Colon (tissue), 2 donors: Measurements from ENCODE around the gene PTPRD.
A peak's percentile ranks its signal among the peaks of the same experiment; 100 is the strongest.

Source experiments
- FAIRE-seq: peaks from 2 replicates; lab custom pipeline; 2012; peaks lifted over from hg19 to GRCh38; lab: Jason Lieb, UNC
- donor health status: control.
- donor health status: control.

PTPRD gene

DNA sequence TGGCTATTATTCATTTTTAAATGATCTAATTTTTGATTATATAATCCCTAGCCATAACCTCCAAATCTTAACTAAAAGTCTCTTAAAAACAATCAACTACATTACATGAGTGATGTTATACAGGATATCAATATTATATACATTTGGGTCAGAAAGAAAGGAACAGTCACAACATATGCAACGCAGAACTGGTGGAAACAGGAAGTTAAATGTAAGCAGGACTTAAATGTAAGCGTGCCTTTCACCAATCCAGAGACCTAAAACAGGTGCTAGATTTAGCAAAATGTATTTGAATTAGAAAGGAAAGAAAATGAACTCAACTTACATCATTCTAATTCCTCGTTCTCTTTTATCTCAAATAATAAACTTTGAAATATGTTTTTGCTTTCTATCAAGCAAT is 738.5 kb downstream of the PTPRD start:
- no peak for FAIRE-seq

- FAIRE-seq, result no peak
Measured at GRCh38 chr9:9862235-9862810, 750.5 kb downstream of the PTPRD start.

DNA sequence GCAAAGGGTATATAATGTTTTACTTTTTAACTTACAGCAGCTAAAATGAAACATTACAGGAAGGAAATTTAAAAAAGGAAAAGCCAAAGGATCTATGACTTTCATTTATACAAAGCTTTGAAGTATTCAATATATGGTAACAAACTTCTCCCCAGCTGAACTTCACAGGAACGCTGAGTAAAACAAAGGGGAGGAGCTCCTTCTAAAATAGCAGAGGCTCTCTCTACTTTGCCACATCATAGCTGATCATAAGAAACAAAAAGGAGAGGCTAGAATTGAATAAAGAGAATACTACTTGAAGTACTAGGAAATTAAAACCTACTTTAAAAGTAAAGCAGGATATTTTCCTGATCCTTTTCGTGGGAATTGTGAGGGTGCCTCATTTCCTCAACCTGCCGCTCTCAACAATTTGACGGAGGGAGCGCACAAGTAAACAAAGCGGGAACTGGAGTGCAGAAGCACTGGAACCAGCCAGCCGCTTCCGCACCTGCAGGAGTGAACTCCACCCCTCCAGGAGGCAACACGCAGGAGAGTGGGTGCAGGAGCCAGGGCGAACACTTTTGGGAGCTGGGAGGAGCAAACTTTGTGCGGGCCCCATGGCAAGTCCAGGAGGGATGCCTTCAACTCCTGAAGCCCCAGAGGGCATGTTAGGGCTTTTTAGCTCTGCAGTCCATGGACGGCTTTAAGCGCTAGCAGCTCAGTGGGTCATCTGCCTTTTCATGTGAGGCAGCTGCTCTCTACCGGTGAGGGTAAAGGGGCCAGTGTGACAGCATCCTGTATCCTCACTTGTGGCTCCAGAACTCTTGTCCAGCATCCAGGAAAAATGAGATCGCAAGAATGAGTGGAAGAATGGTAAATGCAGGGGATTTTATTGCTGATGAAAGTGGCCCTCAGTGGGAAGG is 757.4 kb downstream of the PTPRD start:
- FAIRE-seq, result no peak

- no peak for FAIRE-seq
Measured at GRCh38 chr9:9847750-9848149, 765.1 kb downstream of the PTPRD start.

DNA sequence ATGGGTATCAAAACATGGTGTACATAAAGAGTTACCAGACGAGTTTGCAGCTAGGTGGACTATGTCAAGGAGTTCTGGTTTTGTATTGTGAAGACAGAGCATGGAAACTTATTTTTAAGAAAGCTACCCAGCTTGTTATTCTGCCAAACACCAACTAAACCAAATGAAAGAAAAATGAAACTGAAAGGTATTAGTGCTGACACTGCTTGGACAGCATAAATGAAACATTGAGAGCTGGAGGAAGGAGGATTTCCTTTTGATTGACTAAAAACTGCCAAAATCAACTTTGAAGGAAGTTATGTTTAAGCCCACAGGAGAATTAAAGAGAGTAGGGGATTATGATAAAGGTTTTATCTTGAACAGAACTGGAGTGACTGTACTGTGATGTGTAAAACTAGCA is 766.2 kb downstream of the PTPRD start:
- no peak for FAIRE-seq

DNA sequence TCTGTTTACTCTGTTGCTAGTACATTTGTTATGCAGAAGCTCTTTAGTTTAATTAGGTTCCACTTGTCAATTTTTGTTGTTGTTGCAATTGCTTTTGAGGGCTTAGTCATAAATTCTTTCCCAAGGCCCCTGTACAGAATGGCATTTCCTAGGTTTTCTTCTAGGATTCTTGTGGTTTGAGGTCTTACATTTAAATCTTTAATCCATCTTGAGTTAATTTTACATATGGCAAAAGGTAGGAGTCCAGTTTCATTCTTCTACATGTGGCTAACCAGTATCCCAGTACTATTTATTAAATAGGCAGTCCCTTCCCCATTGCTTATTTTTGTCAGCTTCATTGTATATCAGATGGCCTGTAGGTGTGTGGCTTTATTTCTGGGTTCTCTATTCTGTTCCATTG is 792.4 kb downstream of the PTPRD start:
- FAIRE-seq, result no peak

DNA sequence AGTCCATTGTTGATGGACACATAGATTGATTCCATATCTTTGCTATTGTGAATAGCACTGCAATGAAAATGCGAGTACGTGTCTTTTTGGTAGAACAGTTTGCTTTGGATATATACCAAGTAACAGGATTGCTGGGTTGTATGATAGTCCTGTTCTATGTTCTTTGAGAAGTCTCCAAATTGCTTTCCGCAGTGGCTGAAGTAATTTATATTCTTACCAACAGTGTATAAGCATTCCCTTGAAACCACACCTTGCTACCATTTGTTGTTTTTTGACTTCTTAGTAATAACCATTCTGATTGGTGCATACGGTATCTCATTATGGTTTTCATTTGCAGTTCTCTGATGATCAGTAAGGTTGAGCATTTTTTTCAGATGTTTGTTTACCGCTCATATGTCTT is 792.9 kb downstream of the PTPRD start:
- no peak for FAIRE-seq

GRCh38 chr9:9817176-9817575 is 795.6 kb downstream of the PTPRD start:
- FAIRE-seq, result no peak

DNA sequence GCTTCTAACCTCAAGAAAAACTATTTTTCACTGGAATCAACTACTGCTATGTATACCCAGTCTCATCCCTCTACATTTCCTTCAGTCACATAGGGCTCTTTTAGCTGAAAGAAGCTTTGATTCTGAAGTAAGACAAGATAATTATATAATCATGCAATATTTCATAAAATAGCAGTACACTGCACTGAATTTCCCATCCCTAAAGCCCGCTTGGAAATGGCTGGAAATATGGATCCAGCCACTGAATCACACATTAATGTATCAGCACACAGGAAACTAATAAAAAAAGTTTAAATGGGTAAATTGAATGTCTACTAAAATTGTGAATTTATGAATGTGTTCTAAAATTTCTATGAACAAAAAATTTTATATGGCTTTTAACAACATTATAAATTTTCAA is 808.7 kb downstream of the PTPRD start:
- no peak for FAIRE-seq

GRCh38 chr9:9799287-9799686 is 813.5 kb downstream of the PTPRD start:
- FAIRE-seq, result no peak

GRCh38 chr9:9792144-9792857 is 820.5 kb downstream of the PTPRD start:
- no peak for FAIRE-seq

DNA sequence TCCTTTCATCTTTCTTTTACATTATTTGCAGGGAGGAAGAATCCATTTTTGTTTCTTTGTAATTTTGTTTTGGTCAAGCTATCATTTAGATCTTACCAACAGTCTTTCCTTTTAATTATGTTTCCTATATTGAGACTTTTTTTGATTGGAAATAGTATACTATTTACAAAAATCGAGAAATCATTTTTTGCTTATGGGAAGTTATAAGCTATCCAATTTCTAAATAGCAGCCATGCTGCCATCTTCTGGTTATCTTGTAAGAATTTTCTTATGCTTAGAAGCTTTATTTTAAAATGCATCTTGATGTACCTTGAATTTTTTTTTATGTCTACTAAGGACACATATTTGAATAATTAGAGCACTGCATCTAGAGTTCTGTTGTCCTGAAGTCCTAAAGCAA is 821.2 kb downstream of the PTPRD start:
- FAIRE-seq, result peak; percentile 53

DNA sequence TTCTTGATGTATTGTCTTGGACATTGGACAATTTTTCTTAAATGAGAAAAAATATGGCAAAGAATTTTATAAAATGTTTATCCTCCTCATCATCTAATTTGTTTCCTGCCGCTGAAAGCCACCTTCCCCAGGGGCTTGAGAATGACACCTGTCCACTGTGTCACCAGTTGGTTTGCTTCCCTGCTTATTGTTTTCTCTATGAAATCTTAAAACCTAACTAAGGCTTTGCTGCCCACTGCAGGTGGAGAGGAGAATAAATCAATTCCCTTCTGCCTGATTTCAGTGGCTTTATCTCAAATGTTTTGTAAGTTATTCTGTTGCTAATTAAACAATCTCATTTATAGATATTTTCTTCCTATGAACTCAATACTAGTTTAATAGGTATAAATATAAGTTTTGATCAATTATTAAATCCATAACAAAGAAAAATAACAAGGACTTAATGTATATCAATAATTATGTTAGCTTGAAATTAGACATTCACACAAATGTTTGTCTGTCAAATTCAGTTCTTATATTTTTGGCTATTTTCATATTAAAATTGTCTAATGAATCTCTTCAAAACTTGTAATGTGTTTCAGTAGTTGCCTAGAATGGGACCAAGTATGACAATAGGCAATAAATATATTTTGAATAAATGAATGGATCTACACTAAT is 822.5 kb downstream of the PTPRD start:
- FAIRE-seq, result no peak

GRCh38 chr9:9783711-9784110 is 829.1 kb downstream of the PTPRD start:
- FAIRE-seq, result no peak

- no peak for FAIRE-seq
Measured at GRCh38 chr9:9783211-9783610, 829.6 kb downstream of the PTPRD start.

DNA sequence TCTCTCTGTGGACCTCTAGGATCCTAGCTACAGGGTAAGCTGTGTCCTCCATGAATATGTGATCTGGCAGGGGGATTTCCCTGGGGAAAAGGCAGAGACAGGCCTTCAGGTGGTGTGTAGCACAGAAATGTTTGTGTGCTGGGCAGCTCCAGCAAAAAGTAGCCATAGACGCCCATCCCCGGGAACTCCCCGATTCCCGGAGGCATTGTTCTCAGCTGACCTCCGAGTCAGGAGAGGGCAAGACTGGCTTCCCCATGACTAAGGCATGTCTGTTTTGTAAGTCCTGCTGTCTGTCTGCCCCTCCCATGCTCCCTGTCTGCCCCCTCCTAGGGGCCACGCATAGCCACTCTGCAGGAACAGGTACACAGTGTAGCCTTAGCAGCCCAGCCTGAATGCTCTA is 834.5 kb downstream of the PTPRD start:
- FAIRE-seq, result no peak

DNA sequence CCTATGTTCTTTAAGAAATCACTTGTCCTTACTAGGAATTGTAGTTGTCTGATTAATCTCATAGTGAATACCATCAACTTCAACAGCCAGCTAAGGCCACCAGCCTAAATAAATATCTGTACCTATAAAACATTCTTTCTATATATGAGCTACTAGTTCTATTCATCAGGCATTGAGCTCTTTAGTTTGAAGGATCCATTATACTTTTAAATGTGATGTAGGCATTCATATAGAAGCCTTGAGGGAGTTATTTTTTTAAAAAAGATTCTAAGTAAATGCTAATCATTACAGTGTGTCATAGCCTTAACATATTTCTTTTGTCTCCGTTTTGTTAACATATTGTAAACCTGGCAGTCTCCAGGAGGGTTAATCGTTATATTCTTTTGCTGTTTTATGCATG is 838.3 kb downstream of the PTPRD start:
- FAIRE-seq, result no peak

GRCh38 chr9:9771314-9771713 is 841.5 kb downstream of the PTPRD start:
- FAIRE-seq, result peak; percentile 77

DNA sequence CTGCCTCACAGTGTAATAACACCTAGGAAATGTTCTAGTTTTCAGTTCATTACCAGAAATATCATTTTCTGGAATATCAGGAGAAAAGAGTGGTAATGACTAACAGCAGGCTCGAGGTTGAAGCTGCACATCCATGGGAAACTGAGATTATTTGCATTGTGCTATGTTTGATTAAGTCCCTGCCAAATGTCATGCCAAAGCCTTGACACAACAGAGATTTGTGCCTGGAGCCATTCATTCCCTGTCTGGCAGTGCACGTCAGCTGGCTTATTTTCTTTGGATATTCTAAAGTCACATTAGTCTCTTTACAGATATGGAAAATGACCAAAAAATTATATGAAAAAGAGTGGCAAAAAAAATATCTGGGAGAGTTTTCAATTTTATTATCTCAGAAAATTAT is 848.0 kb downstream of the PTPRD start:
- FAIRE-seq, result no peak

DNA sequence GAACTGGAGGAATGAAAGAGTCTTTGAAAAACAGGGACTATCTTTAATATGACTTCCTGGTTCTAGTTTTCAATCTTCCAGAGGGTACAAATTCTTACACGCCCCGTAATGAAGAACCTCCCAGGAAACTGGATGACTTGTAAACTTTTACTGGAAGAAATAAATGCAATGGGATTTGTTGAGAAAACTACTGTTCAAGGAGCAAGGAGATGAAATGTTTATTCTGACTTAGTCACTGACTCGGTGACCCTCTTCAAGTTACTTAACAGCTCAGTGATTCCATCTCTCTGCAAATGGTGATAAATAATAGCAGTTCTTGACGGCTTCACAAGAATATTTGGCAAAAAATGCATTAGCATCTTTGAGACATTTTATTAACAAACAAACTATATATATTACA is 858.6 kb downstream of the PTPRD start:
- FAIRE-seq, result no peak

DNA sequence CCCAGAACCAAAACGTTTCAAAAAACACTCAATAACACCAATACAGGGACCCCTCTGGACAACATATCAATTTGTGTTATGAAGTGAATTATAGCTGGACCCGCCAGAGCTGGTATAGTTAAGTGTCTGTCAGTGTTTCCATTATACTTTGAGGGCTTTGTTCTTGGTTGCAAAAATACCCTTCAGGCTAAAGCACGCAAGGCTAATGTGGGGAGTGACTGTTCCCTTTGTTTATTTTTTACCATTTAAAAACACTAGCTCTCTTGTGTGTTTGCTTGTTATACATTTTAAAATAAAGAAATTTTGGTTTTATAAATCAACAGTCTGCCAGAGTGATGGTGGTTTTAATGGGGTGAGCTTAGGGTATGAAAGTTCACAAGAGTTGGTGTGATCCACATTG is 859.5 kb downstream of the PTPRD start:
- no peak for FAIRE-seq

GRCh38 chr9:9752722-9753121 is 860.1 kb downstream of the PTPRD start:
- no peak for FAIRE-seq

DNA sequence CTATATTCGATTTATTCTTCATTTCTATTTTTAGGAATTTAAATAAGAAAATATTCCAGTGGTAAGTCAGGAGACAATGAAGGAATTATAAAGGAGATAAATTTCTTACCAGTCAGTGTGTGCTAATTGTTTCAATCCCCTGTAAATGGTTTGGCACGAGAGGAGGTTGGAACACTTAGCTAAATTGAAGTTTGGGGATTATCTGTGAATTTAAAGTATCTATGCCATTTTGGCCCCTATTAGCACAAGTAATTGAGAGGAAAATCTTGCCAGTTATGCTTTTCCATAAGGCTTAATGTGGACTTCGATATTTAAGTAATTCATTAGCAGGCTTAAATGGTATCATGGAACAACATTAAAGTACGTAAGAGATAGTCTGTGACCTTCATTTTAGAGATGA is 860.8 kb downstream of the PTPRD start:
- no peak for FAIRE-seq
